ENCODE results near the gene SLC6A11. TPM values are rescaled to one million over a fixed set of nuclear protein-coding genes. Genes with fewer than 3 reads are reported as not detected.

The SLC6A11 gene
- total RNA-seq, 4 donors from 2014 or later, result 0.21 to 1.4 TPM; not detected in 2

DNA sequence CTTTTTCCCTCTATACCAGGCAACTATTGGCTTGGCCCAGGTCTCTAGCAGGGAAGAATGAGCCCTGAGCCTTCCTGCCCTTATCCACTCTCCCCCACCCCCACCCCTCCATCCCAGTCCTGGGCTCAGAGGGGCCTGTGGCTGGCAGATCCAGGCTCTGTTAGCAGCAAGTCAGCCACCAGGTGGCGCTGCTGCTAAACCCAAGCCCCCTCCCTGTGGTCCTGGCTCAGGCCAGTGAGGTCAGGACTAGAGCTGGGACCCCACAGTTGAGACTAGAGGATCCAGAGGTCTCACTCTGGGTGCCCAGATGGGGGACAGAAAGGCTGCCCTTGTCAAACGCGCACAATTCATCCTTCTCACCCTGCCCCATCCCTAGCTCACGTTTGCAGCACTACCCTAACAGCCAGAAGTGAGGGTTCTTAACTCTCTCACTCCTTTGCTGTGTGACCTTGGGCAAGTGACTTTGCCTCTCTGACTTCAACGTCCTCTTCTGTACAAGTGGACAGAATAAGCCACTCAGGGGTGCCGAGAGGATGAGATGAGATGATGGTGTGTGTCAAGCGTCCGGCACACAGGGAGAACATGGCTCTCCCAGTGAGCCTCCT, 129.8 kb downstream of the SLC6A11 start:
- Histone ChIP-seq H3K36me3 (no peaks in the 10 kb centered on the region), H3K27me3 (no peaks in the 10 kb centered on the region), H3K9me3 (no peaks in the 10 kb centered on the region), H3K4me1 (no peaks in the 10 kb centered on the region), H3K27ac (no peak overlapping the region), H3K4me3 (no peak overlapping the region)
- intact Hi-C loops (cut with DNase I; ENCODE audit: low total_unique reads), result loop anchor here (10.0 kb wide), 1 partner anchor 109 kb away; no protein-coding TSS in a partner anchor
- DNase-seq, result peak; percentile 29 to 52
- TF ChIP-seq POLR2A (IDR thresholded peaks at IDR 0.05), result no peak
- TF ChIP-seq, protein P1, sequence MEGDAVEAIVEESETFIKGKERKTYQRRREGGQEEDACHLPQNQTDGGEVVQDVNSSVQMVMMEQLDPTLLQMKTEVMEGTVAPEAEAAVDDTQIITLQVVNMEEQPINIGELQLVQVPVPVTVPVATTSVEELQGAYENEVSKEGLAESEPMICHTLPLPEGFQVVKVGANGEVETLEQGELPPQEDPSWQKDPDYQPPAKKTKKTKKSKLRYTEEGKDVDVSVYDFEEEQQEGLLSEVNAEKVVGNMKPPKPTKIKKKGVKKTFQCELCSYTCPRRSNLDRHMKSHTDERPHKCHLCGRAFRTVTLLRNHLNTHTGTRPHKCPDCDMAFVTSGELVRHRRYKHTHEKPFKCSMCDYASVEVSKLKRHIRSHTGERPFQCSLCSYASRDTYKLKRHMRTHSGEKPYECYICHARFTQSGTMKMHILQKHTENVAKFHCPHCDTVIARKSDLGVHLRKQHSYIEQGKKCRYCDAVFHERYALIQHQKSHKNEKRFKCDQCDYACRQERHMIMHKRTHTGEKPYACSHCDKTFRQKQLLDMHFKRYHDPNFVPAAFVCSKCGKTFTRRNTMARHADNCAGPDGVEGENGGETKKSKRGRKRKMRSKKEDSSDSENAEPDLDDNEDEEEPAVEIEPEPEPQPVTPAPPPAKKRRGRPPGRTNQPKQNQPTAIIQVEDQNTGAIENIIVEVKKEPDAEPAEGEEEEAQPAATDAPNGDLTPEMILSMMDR (IDR thresholded peaks at IDR 0.05), result peak; percentile 72 to 82 (median 74)

DNA sequence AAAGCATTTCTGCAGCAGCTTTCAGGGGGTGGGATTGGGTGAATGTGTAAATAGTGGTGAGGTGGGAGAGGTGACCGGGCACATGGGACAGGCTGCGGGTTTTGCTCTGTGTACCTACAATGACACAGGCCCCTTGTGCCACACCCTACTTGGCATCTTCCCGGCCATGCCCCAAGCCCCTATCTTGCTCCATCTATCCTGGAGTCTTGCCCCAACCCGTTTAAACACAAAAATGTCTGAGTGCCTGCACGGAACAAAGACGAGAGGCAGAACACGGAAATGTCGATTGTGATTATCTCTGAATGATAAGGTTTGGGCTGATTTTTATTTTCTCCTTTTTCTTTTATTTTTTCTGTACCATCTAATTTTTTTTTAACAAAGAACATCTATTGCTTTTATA, 130.5 kb downstream of the SLC6A11 start:
- no peaks in the 10 kb centered on the region for H3K9me3 ChIP-seq
- no peaks in the 10 kb centered on the region for H3K36me3 ChIP-seq
- no peaks in the 10 kb centered on the region for H3K4me1 ChIP-seq
- no peak overlapping the region for H3K4me3 ChIP-seq
- no peaks in the 10 kb centered on the region for H3K27me3 ChIP-seq
- intact Hi-C loops (cut with DNase I; ENCODE audit: low total_unique reads), result loop anchor here (10.0 kb wide), 1 partner anchor 108 kb away; no protein-coding TSS in a partner anchor
- TF ChIP-seq POLR2A (IDR thresholded peaks at IDR 0.05), result no peak
- TF ChIP-seq, protein P1 (IDR thresholded peaks at IDR 0.05), result no peak
- no peak overlapping the region for H3K27ac ChIP-seq
- DNase-seq, result no peak

DNA sequence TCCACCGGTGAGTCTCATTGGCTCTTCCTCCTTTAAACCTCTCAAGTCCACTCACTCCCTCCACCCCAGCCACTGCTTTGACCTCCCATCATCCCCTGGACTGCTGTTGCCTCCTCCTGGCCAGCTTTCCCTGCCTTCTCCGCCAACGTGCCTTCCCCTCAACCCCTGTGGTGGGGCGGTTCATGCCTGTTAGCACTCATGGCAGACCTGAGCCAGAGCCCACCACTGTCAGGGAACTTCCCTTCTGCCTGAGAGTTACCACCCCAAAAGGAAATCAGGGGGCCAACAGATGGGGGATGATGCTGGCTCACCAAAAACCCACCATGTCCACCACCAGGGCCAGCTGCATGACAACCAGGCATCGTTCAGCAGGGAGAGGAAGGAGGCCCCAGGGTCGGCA, 132.3 kb downstream of the SLC6A11 start:
- no peaks in the 10 kb centered on the region for H3K4me1 ChIP-seq
- TF ChIP-seq, protein P1 (IDR thresholded peaks at IDR 0.05), result no peak
- TF ChIP-seq POLR2A (IDR thresholded peaks at IDR 0.05), result no peak
- H3K4me3 ChIP-seq, result no peak overlapping the region
- intact Hi-C loops (cut with DNase I; ENCODE audit: low total_unique reads), result loop anchor here (10.0 kb wide), 1 partner anchor 106 kb away; no protein-coding TSS in a partner anchor
- H3K27ac ChIP-seq, result no peak overlapping the region
- DNase-seq, result no peak
- H3K27me3 ChIP-seq, result no peaks in the 10 kb centered on the region
- no peaks in the 10 kb centered on the region for H3K9me3 ChIP-seq
- H3K36me3 ChIP-seq, result no peaks in the 10 kb centered on the region

DNA sequence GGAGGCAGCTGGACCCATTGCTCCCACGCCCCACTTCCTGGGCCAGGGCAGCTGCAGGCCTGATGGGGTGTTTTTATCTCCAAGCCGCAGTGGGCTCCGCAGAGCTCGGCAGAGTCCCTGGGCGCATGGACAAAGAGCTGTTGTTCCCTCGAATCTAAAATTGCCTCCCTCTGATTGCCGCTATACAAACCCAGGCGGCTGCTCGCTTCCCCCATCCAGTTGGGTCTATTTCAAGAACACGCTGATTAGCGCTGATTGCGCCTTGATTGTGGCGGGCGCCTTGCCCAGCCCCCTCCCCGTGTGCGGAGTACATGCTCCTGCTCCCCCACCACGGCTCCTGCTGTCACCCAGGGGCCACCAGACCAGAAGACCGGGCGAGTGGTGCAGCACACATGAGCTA, 133.2 kb downstream of the SLC6A11 start:
- DNase-seq, result no peak
- Histone ChIP-seq H3K9me3 (no peaks in the 10 kb centered on the region), H3K27me3 (no peaks in the 10 kb centered on the region), H3K4me3 (no peak overlapping the region), H3K36me3 (no peaks in the 10 kb centered on the region), H3K4me1 (no peaks in the 10 kb centered on the region), H3K27ac (no peak overlapping the region)
- TF ChIP-seq, protein P1 (IDR thresholded peaks at IDR 0.05), result no peak
- no peak for TF ChIP-seq POLR2A (IDR thresholded peaks at IDR 0.05)
- intact Hi-C loops (cut with DNase I; ENCODE audit: low total_unique reads), result loop anchor here (10.0 kb wide), 1 partner anchor 106 kb away; no protein-coding TSS in a partner anchor

DNA sequence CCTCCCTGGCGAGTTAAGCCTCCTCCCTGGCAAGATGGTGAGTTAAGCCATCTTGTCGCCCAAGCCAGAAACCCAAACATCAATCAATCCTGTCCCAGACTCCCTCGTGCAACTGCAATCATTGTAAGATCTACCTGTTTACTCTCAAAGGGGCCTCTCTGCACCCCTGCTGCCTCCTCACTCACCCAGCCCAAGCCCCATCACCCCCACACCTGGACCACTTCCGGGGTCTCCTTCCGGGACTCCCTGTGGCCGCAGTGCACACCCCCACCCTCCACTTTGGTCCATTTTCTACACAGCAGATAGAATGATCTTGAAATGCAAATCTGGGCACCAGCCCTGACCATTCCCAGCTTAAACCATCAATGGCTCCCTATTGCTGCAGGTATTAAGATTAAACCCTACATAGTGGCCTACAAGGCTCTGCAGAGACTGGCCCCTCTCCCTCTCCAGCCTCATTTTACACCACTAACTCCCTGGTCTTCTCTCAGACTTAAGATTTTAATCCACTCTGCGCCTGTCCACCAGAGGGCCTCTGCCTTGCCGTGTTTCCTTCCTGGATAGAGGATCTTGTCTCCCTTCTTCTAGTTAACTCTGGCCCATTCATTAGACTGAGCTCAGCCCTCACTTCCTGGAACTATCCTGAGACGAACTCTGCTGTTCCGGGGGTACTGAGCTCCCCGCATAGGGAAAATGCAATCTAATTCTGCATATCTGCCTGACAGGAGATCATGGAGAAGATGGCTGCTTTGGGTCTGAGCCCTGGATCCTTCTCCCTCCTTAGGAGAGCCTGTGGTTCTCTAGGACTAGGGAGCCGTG, 134.7 kb downstream of the SLC6A11 start:
- Histone ChIP-seq H3K9me3 (no peaks in the 10 kb centered on the region), H3K27me3 (no peaks in the 10 kb centered on the region), H3K36me3 (no peaks in the 10 kb centered on the region), H3K27ac (no peak overlapping the region), H3K4me3 (no peak overlapping the region), H3K4me1 (no peaks in the 10 kb centered on the region)
- intact Hi-C loops (cut with DNase I; ENCODE audit: low total_unique reads), result no loop called here
- TF ChIP-seq, protein P1 (IDR thresholded peaks at IDR 0.05), result peak; percentile 22 to 39 (median 34)
- no peak for TF ChIP-seq POLR2A (IDR thresholded peaks at IDR 0.05)
- DNase-seq, result peak; percentile 24 to 38

All from uterus (tissue), 4 donors.